HepG2 (cell line): ENCODE data around the gene LYZL1. TPM values are rescaled to one million over a fixed set of nuclear protein-coding genes. Genes with fewer than 3 reads are reported as not detected.
"Not testable (repeated sequence)": the region's sequence is repeated elsewhere in the genome, so short reads cannot be mapped to it uniquely, and the experiment has no call there.

Source experiments
- ATAC-seq: fragments of 200-7000 bp; cut with Tn5 transposase; 3 replicates; pipeline ENCODE4 v1.9.1; 2020; ENCODE audit warnings: mild to moderate bottlenecking, moderate library complexity
- BruUV-seq: library from RNA; stranded (reverse); fragments of 400-500 nt; replicated peaks from 2 replicates; lab custom pipeline; 2021; lab: Mats Ljungman, UMichigan
- CTCF ChIA-PET: fragments of 300-600 bp; formaldehyde crosslinking; extraction: SDS; loops from one replicate; lab custom pipeline; 2021; ENCODE audit warnings: low total read pairs, inconsistent platforms, low intra/inter-chr PET ratio; lab: Yijun Ruan, JAX
- POLR2A ChIA-PET: fragments of 350-600 bp; sonication (Branson Sonifier 250); formaldehyde crosslinking; loops from one replicate; lab custom pipeline; 2020; ENCODE audit warnings: antibody characterized with exemption, inconsistent platforms; lab: Yijun Ruan, JAX
- DNase-seq: peaks from one replicate; pipeline ENCODE4 v3.0.0-alpha.2; 2015; ENCODE audit warnings: low spot score
- FAIRE-seq: peaks from 3 replicates; lab custom pipeline; 2011; peaks lifted over from hg19 to GRCh38; lab: Jason Lieb, UNC
- H2AFZ ChIP-seq: one replicate; pipeline ENCODE4 v1.6.1; 2011; ENCODE audit warnings: low read length, inconsistent platforms
- H3K27ac ChIP-seq: fragments of 300-600 bp; 3 replicates; pipeline ENCODE4 v1.8.0; 2011; ENCODE audit warnings: mixed run types, mild to moderate bottlenecking, mixed read lengths, low read length, inconsistent platforms; ENCODE audit not compliant: insufficient read depth; ENCODE audit errors: extremely low read length
- H3K27me3 ChIP-seq, 2 experiments: fragments of 200-600 bp in 1 of 2; 2 replicates in 1 of 2; 3 replicates in 1 of 2; pipeline versions ENCODE4 v1.6.0 to v1.8.0; 2011; ENCODE audit warnings: low read length in 2 of 2, mild to moderate bottlenecking in 2 of 2, moderate library complexity in 2 of 2, inconsistent platforms in 1 of 2; ENCODE audit not compliant: insufficient read depth in 2 of 2, control insufficient read depth in 1 of 2
- H3K36me3 ChIP-seq, 2 experiments: fragments of 200-600 bp in 1 of 2; replicated peaks in 1 of 2; 2 replicates in 1 of 2; 3 replicates in 1 of 2; pipeline versions ENCODE4 v1.5.1 to v1.8.0; 2011; ENCODE audit warnings: low read length in 2 of 2, inconsistent platforms in 1 of 2; ENCODE audit not compliant: insufficient read depth in 2 of 2, control insufficient read depth in 1 of 2
- H3K4me1 ChIP-seq: 2 replicates; pipeline ENCODE4 v1.5.1; 2012; ENCODE audit warnings: low read length, inconsistent platforms; ENCODE audit not compliant: insufficient read depth
- H3K4me2 ChIP-seq: 2 replicates; pipeline ENCODE4 v1.6.0; 2011; ENCODE audit warnings: low read depth, low read length, inconsistent platforms
- H3K4me3 ChIP-seq, 3 experiments: fragments of 200-600 bp in 1 of 3; sonication (generic), shearing (Covaris generic) in 1 of 3; replicated peaks in 1 of 3; 2 replicates each; pipeline ENCODE4 v1.5.1; 2011 to 2016; ENCODE audit warnings: low read length in 3 of 3, inconsistent platforms in 2 of 3, low read depth in 2 of 3, mild to moderate bottlenecking in 2 of 3, control low read depth in 1 of 3, mixed read lengths in 1 of 3; ENCODE audit not compliant: insufficient read depth in 1 of 3
- H3K79me2 ChIP-seq: one replicate; pipeline ENCODE4 v1.6.1; 2011; ENCODE audit warnings: low read length, inconsistent platforms; ENCODE audit not compliant: insufficient read depth
- H3K9ac ChIP-seq: 2 replicates; pipeline ENCODE4 v1.6.0; 2011; ENCODE audit warnings: mild to moderate bottlenecking, low read depth, low read length, inconsistent platforms; ENCODE audit not compliant: insufficient read depth
- H3K9me3 ChIP-seq: 2 replicates; pipeline ENCODE4 v1.5.1; 2012; ENCODE audit warnings: mild to moderate bottlenecking, low read length
- H4K20me1 ChIP-seq: 2 replicates; pipeline ENCODE4 v1.6.0; 2011; ENCODE audit warnings: inconsistent platforms, mild to moderate bottlenecking, low read length, moderate library complexity; ENCODE audit not compliant: insufficient read depth
- KLF15 ChIP-seq: sonication (generic); formaldehyde crosslinking; IDR thresholded peaks from 2 replicates; pipeline ENCODE4 v1.8.1; 2023; ENCODE audit warnings: borderline replicate concordance, mild to moderate bottlenecking, inconsistent platforms, missing genetic modification reagents, mixed read lengths
- NR3C1 ChIP-seq: sonication (generic); formaldehyde crosslinking; IDR thresholded peaks from 2 replicates; pipeline ENCODE4 v1.4.0; 2020; ENCODE audit warnings: missing genetic modification reagents
- THAP11 ChIP-seq: IDR thresholded peaks from 2 replicates; pipeline ENCODE4 v1.6.1; 2016; ENCODE audit warnings: missing biosample characterization, missing genetic modification reagents
- ZNF121 ChIP-seq: sonication (generic); formaldehyde crosslinking; IDR thresholded peaks from 2 replicates; pipeline ENCODE4 v1.5.0; 2020; ENCODE audit warnings: mild to moderate bottlenecking, missing genetic modification reagents
- WGBS: methylation state at CpG from one replicate; pipeline ENCODE4 v1.1.6; 2017; ENCODE audit warnings: low lambda C conversion rate; 5-methylcytosine and 5-hydroxymethylcytosine counted together
- in situ Hi-C: cut with HindIII; loops from 2 replicates; pipeline ENCODE4 v1.10.0; 2017; ENCODE audit warnings: low pct_unique_long_range_greater_than_20kb; ENCODE audit not compliant: extremely low pct_ligation_motif_present
- intact Hi-C: fragments of 100-400 bp; cut with micrococcal nuclease; formaldehyde crosslinking; loops from one replicate; pipeline ENCODE4 v1.10.0; 2022; ENCODE audit not compliant: unreplicated experiment
- polyA plus RNA-seq, 8 experiments: library from polyadenylated mRNA; depleted of rRNA in 3 of 8; stranded (reverse) in 7 of 8; unstranded in 1 of 8; fragments of >200 nt; fragmentation: Illumina TruSeq in 4 of 8; extraction: Trizol in 4 of 8; gene quantifications; 2 replicates each; pipeline versions ENCODE4 v1.2.1 to v1.2.3, GENCODE V29; 2011 to 2016; ENCODE audit warnings: low read depth in 4 of 8, missing spikeins in 1 of 8, mixed read lengths in 1 of 8; ENCODE audit not compliant: insufficient read depth in 1 of 8
- total RNA-seq, 5 experiments: library from RNA; depleted of rRNA; stranded (reverse); fragments of >200 nt; fragmentation: Illumina TruSeq; extraction: Trizol; gene quantifications; 2 replicates each; pipeline ENCODE4 v1.2.3, GENCODE V29; 2016; ENCODE audit warnings: low read depth in 1 of 5

LYZL1 gene
- total and polyA plus RNA-seq, 2 of the 13 experiments (the other 11 are each of a cell fraction or from before 2014, with no cell fraction given) = not detected

- H3K4me2 ChIP-seq = no peak overlapping the region
- H3K79me2 ChIP-seq = no peaks in the 10 kb centered on the region
- BruUV-seq = no TSS peak
- CTCF ChIA-PET = no interaction called here
- 100% methylated on average over 3 of the region's 3 CpGs for WGBS
- H3K9ac ChIP-seq = no peak overlapping the region
- no peak overlapping the region for H3K27ac ChIP-seq
- DNase-seq (no peak), FAIRE-seq (no peak), ATAC-seq (no peak)
- H3K4me3 ChIP-seq = no peak overlapping the region
- H4K20me1 ChIP-seq = no peaks in the 10 kb centered on the region
- peaks cover 19% of the 10 kb centered on the region for H3K4me1 ChIP-seq
- H3K27me3 ChIP-seq = no peaks in the 10 kb centered on the region
- no peak overlapping the region for H2AFZ ChIP-seq
- POLR2A ChIA-PET = interaction anchor here (0.8 to 1.3 kb wide), 3 partner anchors 11 to 18 kb away, joined by 3 to 4 read pairs (median 3); no protein-coding TSS in a partner anchor
- intact Hi-C loops = no loop called here
- TF ChIP-seq NR3C1 (no peak), KLF15 (CRISPR knock-in tag) (no peak), ZNF121 (CRISPR knock-in tag) (no peak), THAP11 (CRISPR knock-in tag) (no peak)
- TF ChIP-seq, all 625 proteins: peak for 0
- in situ Hi-C loops = loop anchor here (10.0 kb wide), 1 partner anchor 672 kb away; no protein-coding TSS in a partner anchor
- Histone ChIP-seq H3K9me3 (peaks cover 4% of the 10 kb centered on the region), H3K36me3 (no peaks in the 10 kb centered on the region)
These were observed 17.8 kb downstream of the LYZL1 start for GRCh38 chr10:29306688-29307087.

GRCh38 chr10:29308142-29308541, 19.3 kb downstream of the LYZL1 start:
- FAIRE-seq, H2AFZ ChIP-seq, H3K4me3 ChIP-seq, H3K9me3 ChIP-seq, H3K36me3 ChIP-seq, H3K27me3 ChIP-seq, DNase-seq, CTCF ChIA-PET, H3K79me2 ChIP-seq, H3K27ac ChIP-seq, ATAC-seq, BruUV-seq, POLR2A ChIA-PET, H3K4me2 ChIP-seq, H3K9ac ChIP-seq, H4K20me1 ChIP-seq, intact Hi-C loops: not testable (repeated sequence)
- WGBS = 83% methylated on average over 6 of the region's 11 CpGs
- H3K4me1 ChIP-seq = peaks cover 19% of the 10 kb centered on the region
- in situ Hi-C loops = loop anchor here (10.0 kb wide), 1 partner anchor 673 kb away; no protein-coding TSS in a partner anchor
